Panc1 (cell line): Measurements from ENCODE around the gene ZNF273.
"Not testable (repeated sequence)": the region's sequence is repeated elsewhere in the genome, so short reads cannot be mapped to it uniquely, and the experiment has no call there.

Experiments used
- POLR2AphosphoS5 ChIP-seq: IDR thresholded peaks from 2 replicates; pipeline ENCODE4 v1.6.1; 2012; ENCODE audit warnings: mild to moderate bottlenecking, low read depth, low read length, moderate library complexity
- SIN3A ChIP-seq: IDR thresholded peaks from 2 replicates; pipeline ENCODE4 v1.6.1; 2012; ENCODE audit warnings: low read depth, mild to moderate bottlenecking, low read length, moderate library complexity, borderline replicate concordance; ENCODE audit not compliant: insufficient read depth
- TCF7L2 ChIP-seq: IDR thresholded peaks from 2 replicates; pipeline ENCODE4 v1.6.1; 2011; ENCODE audit warnings: mild to moderate bottlenecking, low read depth, low read length, inconsistent platforms
- TF ChIP-seq, protein P1 (sequence below): fragments of 450-650 bp; IDR thresholded peaks from 2 replicates; pipeline ENCODE4 v1.5.1; 2017; ENCODE audit warnings: mild to moderate bottlenecking

DNA sequence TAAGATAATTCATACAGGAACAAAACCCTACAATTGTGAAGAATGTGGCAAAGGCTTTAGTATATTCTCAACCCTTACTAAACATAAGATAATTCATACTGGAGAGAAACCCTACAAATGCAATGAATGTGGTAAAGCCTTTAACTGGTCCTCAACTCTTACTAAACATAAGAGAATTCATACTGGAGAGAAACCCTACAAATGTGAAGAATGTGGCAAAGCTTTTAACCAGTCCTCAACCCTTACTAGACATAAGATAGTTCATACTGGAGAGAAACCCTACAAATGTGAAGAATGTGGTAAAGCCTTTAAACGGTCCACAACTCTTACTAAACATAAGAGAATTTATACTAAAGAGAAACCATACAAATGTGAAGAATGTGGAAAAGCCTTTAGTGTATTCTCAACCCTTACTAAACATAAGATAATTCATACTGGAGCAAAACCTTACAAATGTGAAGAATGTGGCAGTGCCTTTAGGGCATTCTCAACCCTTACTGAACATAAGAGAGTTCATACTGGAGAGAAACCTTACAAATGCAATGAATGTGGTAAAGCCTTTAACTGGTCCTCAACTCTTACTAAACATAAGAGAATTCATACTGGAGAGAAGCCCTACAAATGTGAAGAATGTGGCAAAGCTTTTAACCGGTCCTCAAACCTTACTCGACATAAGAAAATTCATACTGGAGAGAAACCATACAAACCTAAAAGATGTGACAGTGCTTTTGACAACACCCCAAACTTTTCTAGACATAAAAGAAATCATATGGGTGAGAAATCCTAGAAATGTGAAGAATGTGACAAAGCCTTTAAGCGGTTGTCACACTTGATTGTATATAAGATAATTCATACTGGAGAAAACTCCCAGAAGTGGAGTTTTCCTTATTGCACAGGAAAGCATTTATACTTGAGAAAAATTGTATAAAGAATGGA lies 25.4 kb downstream of the ZNF273 start:
- TF ChIP-seq, protein P1, sequence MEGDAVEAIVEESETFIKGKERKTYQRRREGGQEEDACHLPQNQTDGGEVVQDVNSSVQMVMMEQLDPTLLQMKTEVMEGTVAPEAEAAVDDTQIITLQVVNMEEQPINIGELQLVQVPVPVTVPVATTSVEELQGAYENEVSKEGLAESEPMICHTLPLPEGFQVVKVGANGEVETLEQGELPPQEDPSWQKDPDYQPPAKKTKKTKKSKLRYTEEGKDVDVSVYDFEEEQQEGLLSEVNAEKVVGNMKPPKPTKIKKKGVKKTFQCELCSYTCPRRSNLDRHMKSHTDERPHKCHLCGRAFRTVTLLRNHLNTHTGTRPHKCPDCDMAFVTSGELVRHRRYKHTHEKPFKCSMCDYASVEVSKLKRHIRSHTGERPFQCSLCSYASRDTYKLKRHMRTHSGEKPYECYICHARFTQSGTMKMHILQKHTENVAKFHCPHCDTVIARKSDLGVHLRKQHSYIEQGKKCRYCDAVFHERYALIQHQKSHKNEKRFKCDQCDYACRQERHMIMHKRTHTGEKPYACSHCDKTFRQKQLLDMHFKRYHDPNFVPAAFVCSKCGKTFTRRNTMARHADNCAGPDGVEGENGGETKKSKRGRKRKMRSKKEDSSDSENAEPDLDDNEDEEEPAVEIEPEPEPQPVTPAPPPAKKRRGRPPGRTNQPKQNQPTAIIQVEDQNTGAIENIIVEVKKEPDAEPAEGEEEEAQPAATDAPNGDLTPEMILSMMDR, result not testable (repeated sequence)
- TF ChIP-seq POLR2AphosphoS5, TCF7L2, SIN3A: not testable (repeated sequence)
